ENCODE measurements around the gene NCF1.
"Not testable (repeated sequence)": the region's sequence is repeated elsewhere in the genome, so short reads cannot be mapped to it uniquely, and the experiment has no call there.

Gene NCF1

GRCh38 chr7:74773760-74774750 lies at the start of gene NCF1:
Gene NCF1, plus strand, starts transcription at chr7:74774011. Its CDS starts 21 bp downstream, at chr7:74774032.
- not testable (repeated sequence) for DNase-seq

GRCh38 chr7:74725840-74726239 lies 48.0 kb upstream of the NCF1 start:
- DNase-seq, result no peak

GRCh38 chr7:74726309-74727101 lies 47.3 kb upstream of the NCF1 start:
- no peak for DNase-seq

GRCh38 chr7:74728686-74729085 lies 45.1 kb upstream of the NCF1 start:
- DNase-seq, result not testable (repeated sequence)

GRCh38 chr7:74730186-74730585 lies 43.6 kb upstream of the NCF1 start:
- not testable (repeated sequence) for DNase-seq

- DNase-seq, result not testable (repeated sequence)
Observed at GRCh38 chr7:74739974-74740703, 33.7 kb upstream of the NCF1 start.

- DNase-seq, result not testable (repeated sequence)
Observed at GRCh38 chr7:74743936-74744557, 29.8 kb upstream of the NCF1 start.

- not testable (repeated sequence) for DNase-seq
Observed at GRCh38 chr7:74753921-74754482, 19.8 kb upstream of the NCF1 start.

- not testable (repeated sequence) for DNase-seq
Observed at GRCh38 chr7:74756673-74757072, 17.1 kb upstream of the NCF1 start.

- not testable (repeated sequence) for DNase-seq
Observed at GRCh38 chr7:74758268-74758667, 15.5 kb upstream of the NCF1 start.

GRCh38 chr7:74758982-74759381 lies 14.8 kb upstream of the NCF1 start:
- DNase-seq, result not testable (repeated sequence)

- DNase-seq, result not testable (repeated sequence)
Observed at GRCh38 chr7:74765205-74765918, 8.4 kb upstream of the NCF1 start.

GRCh38 chr7:74766509-74766908 lies 7.3 kb upstream of the NCF1 start:
- DNase-seq, result not testable (repeated sequence)

GRCh38 chr7:74766991-74767390 lies 6.8 kb upstream of the NCF1 start:
- DNase-seq, result peak; percentile 26

- DNase-seq, result not testable (repeated sequence)
Observed at GRCh38 chr7:74770062-74770461, 3.7 kb upstream of the NCF1 start.

GRCh38 chr7:74772093-74772492 lies 1.7 kb upstream of the NCF1 start:
- not testable (repeated sequence) for DNase-seq

GRCh38 chr7:74775111-74775510 lies 1.3 kb downstream of the NCF1 start:
- DNase-seq, result not testable (repeated sequence)

- not testable (repeated sequence) for DNase-seq
Observed at GRCh38 chr7:74779053-74779452, 5.2 kb downstream of the NCF1 start.

GRCh38 chr7:74781746-74782145 lies 7.9 kb downstream of the NCF1 start:
- not testable (repeated sequence) for DNase-seq

GRCh38 chr7:74783595-74783994 lies 9.8 kb downstream of the NCF1 start:
- DNase-seq, result not testable (repeated sequence)
